ENCODE results near the gene OOSP4A. TPM values are rescaled to one million over a fixed set of nuclear protein-coding genes. Genes with fewer than 3 reads are reported as not detected.

Gene OOSP4A
- total and polyA plus RNA-seq, 11 donors, result not detected

- intact Hi-C loops (cut with DNase I), result no loop called here
- no peak for DNase-seq
- 70 to 87% (median 85%) methylated on average over 2 of the region's 2 CpGs for WGBS, 4 donors
- H3K9me3 ChIP-seq, result peaks cover 0 to 5% (median 0%) of the 10 kb centered on the region in 12 donors
- H3K36me3 ChIP-seq, result no peaks in the 10 kb centered on the region
- H3K4me3 ChIP-seq, result no peak overlapping the region
- no peaks in the 10 kb centered on the region for H3K27me3 ChIP-seq
- H3K27ac ChIP-seq, result no peak overlapping the region
- no peaks in the 10 kb centered on the region for H3K4me1 ChIP-seq
- ATAC-seq, result no peak
- TF ChIP-seq CTCF (IDR thresholded peaks at IDR 0.05) (no peak), POLR2A (IDR thresholded peaks at IDR 0.05) (no peak)
Observed at GRCh38 chr11:60003729-60004128, 39.9 kb downstream of the OOSP4A start.

DNA sequence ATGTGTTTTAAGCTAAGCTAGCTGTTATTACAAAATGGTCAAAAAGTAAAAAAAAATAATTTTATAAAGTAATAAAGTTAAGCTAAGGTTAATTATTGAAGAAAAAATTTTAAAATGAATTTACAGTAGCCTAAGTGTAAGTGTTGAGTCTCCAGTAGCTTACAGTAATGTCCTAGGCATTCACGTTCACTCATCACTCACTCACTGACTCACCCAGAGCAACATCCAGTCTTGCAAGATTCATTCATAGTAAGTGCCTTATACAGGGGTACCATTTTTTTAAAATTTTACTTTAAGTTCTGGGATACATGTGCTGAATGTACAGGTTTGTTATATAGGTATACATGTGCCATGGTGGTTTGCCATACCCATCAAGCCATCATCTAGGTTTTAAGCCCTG is 41.5 kb downstream of the OOSP4A start:
- no peaks in the 10 kb centered on the region for H3K4me1 ChIP-seq
- no peak overlapping the region for H3K27ac ChIP-seq
- H3K36me3 ChIP-seq, result no peaks in the 10 kb centered on the region
- no peak for TF ChIP-seq POLR2A (IDR thresholded peaks at IDR 0.05)
- TF ChIP-seq CTCF (IDR thresholded peaks at IDR 0.05), result no peak
- H3K27me3 ChIP-seq, result no peaks in the 10 kb centered on the region
- no peak for DNase-seq
- no peak for ATAC-seq
- H3K9me3 ChIP-seq, result peaks cover 0 to 4% (median 0%) of the 10 kb centered on the region in 12 donors
- intact Hi-C loops (cut with DNase I), result no loop called here
- no peak overlapping the region for H3K4me3 ChIP-seq
- WGBS, 4 donors, result 38 to 92% (median 83%) methylated on average over 1 of the region's 1 CpG

- Histone ChIP-seq H3K27ac (no peak within 1 kb of the TSS), H3K9me3 (no peaks in the 10 kb centered on the region), H3K4me1 (no peaks in the 10 kb centered on the region), H3K4me3 (no peak within 1 kb of the TSS), H3K36me3 (no peaks in the 10 kb centered on the region), H3K27me3 (no peaks in the 10 kb centered on the region)
- no peak for ATAC-seq
- intact Hi-C loops (cut with DNase I), result no loop called here
- 89 to 100% (median 92%) methylated on average over 1 of the region's 1 CpG for WGBS, 4 donors
- TF ChIP-seq POLR2A (IDR thresholded peaks at IDR 0.05) (no peak), CTCF (IDR thresholded peaks at IDR 0.05) (no peak)
- no peak for DNase-seq
Observed at GRCh38 chr11:60016881-60017280, 53.0 kb downstream of the OOSP4A start, which contains the start of gene OOSP4B. OOSP4B (plus strand) TSS chr11:60017181.

DNA sequence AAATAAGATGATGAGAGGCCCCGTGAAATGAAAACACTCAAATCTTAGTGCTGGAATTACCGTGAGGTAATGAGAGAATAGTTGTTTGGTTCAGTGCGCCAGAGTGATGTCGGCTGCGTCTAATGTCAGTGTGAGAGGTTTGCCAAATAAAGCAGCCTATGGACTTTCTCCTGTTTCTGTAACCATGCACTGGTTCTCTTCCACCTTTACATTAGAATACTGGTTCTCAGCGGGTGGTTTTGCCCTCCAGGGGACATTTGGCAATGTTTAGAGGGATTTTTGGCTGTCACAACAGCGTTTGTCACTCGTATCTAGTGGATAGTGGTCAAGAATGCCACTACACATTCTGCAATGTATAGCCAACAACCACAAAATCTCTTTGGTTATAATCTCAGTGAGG is 54.2 kb downstream of the OOSP4A start:
- Histone ChIP-seq H3K4me3 (no peak overlapping the region), H3K36me3 (no peaks in the 10 kb centered on the region), H3K27ac (no peak overlapping the region), H3K9me3 (no peaks in the 10 kb centered on the region), H3K27me3 (no peaks in the 10 kb centered on the region), H3K4me1 (no peaks in the 10 kb centered on the region)
- intact Hi-C loops (cut with DNase I), result no loop called here
- DNase-seq, result no peak
- no peak for TF ChIP-seq CTCF (IDR thresholded peaks at IDR 0.05)
- no peak for TF ChIP-seq POLR2A (IDR thresholded peaks at IDR 0.05)
- 50 to 70% (median 58%) methylated on average over 8 of the region's 8 CpGs for WGBS, 4 donors
- ATAC-seq, result no peak

Other genes with a start within 250 kb of the OOSP4A start
- gene STX3, start 208.7 kb upstream of the OOSP4A start, total RNA-seq, result 10 to 100 TPM in 4 of 9 donors, 1 to 10 TPM in 5; 7.7 to 16.5 (median 10.0) TPM
- 10 to 100 TPM in 1 of 2 donors, 1 to 10 TPM in 1; 6.8 to 16.6 TPM for gene STX3, start 208.7 kb upstream of the OOSP4A start, polyA plus RNA-seq
- 100 to 1,000 TPM in 1 of 9 donors, 10 to 100 TPM in 8; 59.3 to 117 (median 84.9) TPM for gene MRPL16, start 153.3 kb upstream of the OOSP4A start, total RNA-seq
- gene MRPL16, start 153.3 kb upstream of the OOSP4A start, polyA plus RNA-seq, result 100 to 1,000 TPM in 1 of 2 donors, 10 to 100 TPM in 1; 73.6 to 124 TPM
- gene CBLIF, start 118.5 kb upstream of the OOSP4A start, total RNA-seq, result not detected
- gene CBLIF, start 118.5 kb upstream of the OOSP4A start, polyA plus RNA-seq, result not detected
- under 1 TPM in 1 of 9 donors, not detected in 8; 0.53 TPM for gene TCN1, start 97.5 kb upstream of the OOSP4A start, total RNA-seq
- under 1 TPM in 1 of 2 donors, not detected in 1; 0.11 TPM for gene TCN1, start 97.5 kb upstream of the OOSP4A start, polyA plus RNA-seq
- not detected for gene OOSP3, start 85.3 kb upstream of the OOSP4A start, total RNA-seq
- not detected for gene OOSP3, start 85.3 kb upstream of the OOSP4A start, polyA plus RNA-seq
- gene OOSP1, start 25.6 kb upstream of the OOSP4A start, total RNA-seq, result under 1 TPM in 1 of 9 donors, not detected in 8; 0.38 TPM
- gene OOSP1, start 25.6 kb upstream of the OOSP4A start, polyA plus RNA-seq, result not detected
- gene OOSP4B, start 53.1 kb downstream of the OOSP4A start, total RNA-seq, result not detected
- gene OOSP4B, start 53.1 kb downstream of the OOSP4A start, polyA plus RNA-seq, result not detected
- not detected for gene OOSP2, start 76.4 kb downstream of the OOSP4A start, total RNA-seq
- not detected for gene OOSP2, start 76.4 kb downstream of the OOSP4A start, polyA plus RNA-seq
- 1 to 10 TPM in 1 of 9 donors, not detected in 8; 1.4 TPM for gene MS4A3, start 92.6 kb downstream of the OOSP4A start, total RNA-seq
- gene MS4A3, start 92.6 kb downstream of the OOSP4A start, polyA plus RNA-seq, result under 1 TPM in 1 of 2 donors, not detected in 1; 0.11 TPM
- gene MS4A2, start 124.6 kb downstream of the OOSP4A start, total RNA-seq, result under 1 TPM in 8 of 9 donors, not detected in 1; 0.05 to 0.57 (median 0.19) TPM
- gene MS4A2, start 124.6 kb downstream of the OOSP4A start, polyA plus RNA-seq, result under 1 TPM; 0.01 to 0.04 TPM
- 100 to 1,000 TPM in 2 of 9 donors, 10 to 100 TPM in 7; 12.4 to 279 (median 30.7) TPM for gene MS4A6A, start 219.1 kb downstream of the OOSP4A start, total RNA-seq
- gene MS4A6A, start 219.1 kb downstream of the OOSP4A start, polyA plus RNA-seq, result 10 to 100 TPM; 11.7 to 23.0 TPM